Natural killer cell (primary cell): Measurements from ENCODE around the gene TBPL1. TPM values are rescaled to one million over a fixed set of nuclear protein-coding genes. Genes with fewer than 3 reads are reported as not detected.

Source experiments
- ATAC-seq, 3 donors: fragments of 150-1000 bp in 2 of 3; fragments of 200-7000 bp in 1 of 3; cut with Tn5 transposase; 1 replicate in 1 of 3; 2 replicates in 2 of 3; pipeline ENCODE4 v1.10.0; 2021; ENCODE audit warnings: mild to moderate bottlenecking in 2 of 3, moderate library complexity in 2 of 3
- DNase-seq, 2 donors: peaks; one replicate each; pipeline versions ENCODE4 v3.0.0 to v3.0.0-alpha.2; 2013 to 2021; ENCODE audit warnings: mixed read lengths in 1 of 2
- H3K27ac ChIP-seq: one replicate; pipeline ENCODE4 v1.5.1; 2013; ENCODE audit warnings: mild to moderate bottlenecking, low read length
- H3K27me3 ChIP-seq: one replicate; pipeline ENCODE4 v1.6.1; 2013; ENCODE audit warnings: low read length; ENCODE audit not compliant: control insufficient read depth, insufficient read depth
- H3K36me3 ChIP-seq: one replicate; pipeline ENCODE4 v1.6.1; 2013; ENCODE audit warnings: low read length; ENCODE audit not compliant: control insufficient read depth, insufficient read depth
- H3K4me1 ChIP-seq: one replicate; pipeline ENCODE4 v1.6.1; 2013; ENCODE audit warnings: low read length; ENCODE audit not compliant: control insufficient read depth, insufficient read depth
- H3K4me3 ChIP-seq: one replicate; pipeline ENCODE4 v1.5.1; 2013; ENCODE audit warnings: low read length
- H3K9me3 ChIP-seq: one replicate; pipeline ENCODE4 v1.6.1; 2013; ENCODE audit warnings: low read length; ENCODE audit not compliant: control insufficient read depth, insufficient read depth
- H3K27ac Mint-ChIP-seq, 2 donors: one replicate each; pipeline ENCODE4 v1.8.0; 2022; ENCODE audit warnings: mild to moderate bottlenecking in 2 of 2, mixed read lengths in 2 of 2, moderate library complexity in 1 of 2
- H3K27me3 Mint-ChIP-seq, 2 donors: one replicate each; pipeline ENCODE4 v1.8.0; 2022; ENCODE audit warnings: low read depth in 2 of 2, mixed read lengths in 2 of 2
- H3K36me3 Mint-ChIP-seq: one replicate; pipeline ENCODE4 v1.8.0; 2022; ENCODE audit warnings: mixed read lengths
- H3K4me1 Mint-ChIP-seq, 2 donors: one replicate each; pipeline ENCODE4 v1.8.0; 2022; ENCODE audit warnings: mixed read lengths in 2 of 2
- H3K4me3 Mint-ChIP-seq: one replicate; pipeline ENCODE4 v1.8.0; 2022; ENCODE audit warnings: mild to moderate bottlenecking, moderate library complexity, mixed read lengths
- H3K9me3 Mint-ChIP-seq, 2 donors: one replicate each; pipeline ENCODE4 v1.8.0; 2022; ENCODE audit warnings: mixed read lengths in 2 of 2
- WGBS: methylation state at CpG from one replicate; pipeline ENCODE4 v1.1.7; 2013; ENCODE audit warnings: missing lambda C conversion rate; ENCODE audit not compliant: insufficient coverage; 5-methylcytosine and 5-hydroxymethylcytosine counted together
- intact Hi-C: fragments of 100-400 bp; cut with micrococcal nuclease; formaldehyde crosslinking; loops from one replicate; pipeline ENCODE4 v1.14.2; 2022
- total RNA-seq, 4 donors: library from RNA; stranded (reverse); fragments of 120-200 nt in 1 of 4; gene quantifications; one replicate each; pipeline versions ENCODE4 v1.2.3 to v1.2.4, GENCODE V29; 2013 to 2022
- TF ChIP-seq, protein P1 (sequence below): fragments of 200-600 bp; IDR thresholded peaks from one replicate; pipeline ENCODE4 v1.8.0; 2022; ENCODE audit warnings: antibody characterized with exemption

The TBPL1 gene
- total RNA-seq, 3 donors from 2014 or later (not counting 1 experiment from before 2014, with no cell fraction given) = 54.8 to 71.0 (median 59.9) TPM

DNA sequence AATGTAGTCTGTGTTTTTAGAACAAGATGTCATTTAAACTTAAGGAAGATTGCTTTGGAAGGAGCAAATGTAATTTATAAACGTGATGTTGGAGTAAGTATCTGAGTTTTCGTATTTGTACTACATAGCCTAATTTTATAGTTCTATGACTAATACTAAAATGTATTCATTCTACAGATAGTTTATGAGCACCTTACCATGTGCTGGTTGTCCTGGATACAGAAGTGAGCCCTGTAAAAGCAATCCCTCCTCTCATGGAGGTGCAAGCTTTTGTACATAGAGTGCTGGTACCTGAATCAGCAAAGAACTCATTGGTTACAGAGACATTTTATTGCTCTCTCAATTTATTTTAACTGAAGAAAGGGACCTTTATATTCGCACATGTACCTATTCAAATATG is 27.1 kb downstream of the TBPL1 start:
- H3K9me3 Mint-ChIP-seq = no peaks in the 10 kb centered on the region
- Histone ChIP-seq H3K9me3 (no peaks in the 10 kb centered on the region), H3K36me3 (peaks cover 26% of the 10 kb centered on the region), H3K27ac (no peak overlapping the region), H3K27me3 (no peaks in the 10 kb centered on the region), H3K4me1 (peaks cover 12% of the 10 kb centered on the region), H3K4me3 (no peak overlapping the region)
- TF ChIP-seq, protein P1, sequence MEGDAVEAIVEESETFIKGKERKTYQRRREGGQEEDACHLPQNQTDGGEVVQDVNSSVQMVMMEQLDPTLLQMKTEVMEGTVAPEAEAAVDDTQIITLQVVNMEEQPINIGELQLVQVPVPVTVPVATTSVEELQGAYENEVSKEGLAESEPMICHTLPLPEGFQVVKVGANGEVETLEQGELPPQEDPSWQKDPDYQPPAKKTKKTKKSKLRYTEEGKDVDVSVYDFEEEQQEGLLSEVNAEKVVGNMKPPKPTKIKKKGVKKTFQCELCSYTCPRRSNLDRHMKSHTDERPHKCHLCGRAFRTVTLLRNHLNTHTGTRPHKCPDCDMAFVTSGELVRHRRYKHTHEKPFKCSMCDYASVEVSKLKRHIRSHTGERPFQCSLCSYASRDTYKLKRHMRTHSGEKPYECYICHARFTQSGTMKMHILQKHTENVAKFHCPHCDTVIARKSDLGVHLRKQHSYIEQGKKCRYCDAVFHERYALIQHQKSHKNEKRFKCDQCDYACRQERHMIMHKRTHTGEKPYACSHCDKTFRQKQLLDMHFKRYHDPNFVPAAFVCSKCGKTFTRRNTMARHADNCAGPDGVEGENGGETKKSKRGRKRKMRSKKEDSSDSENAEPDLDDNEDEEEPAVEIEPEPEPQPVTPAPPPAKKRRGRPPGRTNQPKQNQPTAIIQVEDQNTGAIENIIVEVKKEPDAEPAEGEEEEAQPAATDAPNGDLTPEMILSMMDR = no peak
- WGBS = no CpG with 5 or more reads among the region's 3 CpGs
- no peak overlapping the region for H3K27ac Mint-ChIP-seq
- H3K4me3 Mint-ChIP-seq = no peak overlapping the region
- peaks cover 46 to 51% of the 10 kb centered on the region in 2 donors for H3K4me1 Mint-ChIP-seq
- H3K27me3 Mint-ChIP-seq = no peaks in the 10 kb centered on the region
- intact Hi-C loops = no loop called here
- ATAC-seq (no peak), DNase-seq (no peak)
- peaks cover 8% of the 10 kb centered on the region for H3K36me3 Mint-ChIP-seq

- TF ChIP-seq, protein P1 = no peak
- intact Hi-C loops = no loop called here
These were observed 30.3 kb downstream of the TBPL1 start for GRCh38 chr6:133983099-133983939.

GRCh38 chr6:133985970-133986369 is 32.9 kb downstream of the TBPL1 start:
- Histone ChIP-seq H3K36me3 (peaks cover 46% of the 10 kb centered on the region), H3K27ac (no peak overlapping the region), H3K4me3 (no peak overlapping the region), H3K9me3 (no peaks in the 10 kb centered on the region), H3K27me3 (no peaks in the 10 kb centered on the region), H3K4me1 (peaks cover 7% of the 10 kb centered on the region)
- Mint-ChIP-seq H3K27ac (peak overlapping the region in 1 of 2 donors; percentile 52), H3K4me1 (peaks cover 32 to 34% of the 10 kb centered on the region in 2 donors), H3K9me3 (no peaks in the 10 kb centered on the region), H3K27me3 (no peaks in the 10 kb centered on the region), H3K36me3 (peaks cover 8% of the 10 kb centered on the region), H3K4me3 (no peak overlapping the region)
- no peak for ATAC-seq
- TF ChIP-seq, protein P1 = no peak
- intact Hi-C loops = no loop called here
- WGBS = 92% methylated on average over 1 of the region's 1 CpG
- DNase-seq = no peak

More at GRCh38 chr6:133983099-133983939, 30.3 kb downstream of the TBPL1 start:
- DNase-seq (peak in 1 of 2 donors; percentile 70), ATAC-seq (peak; percentile 85 to 95 (median 90))
- peaks cover 44 to 46% of the 10 kb centered on the region in 2 donors for H3K4me1 Mint-ChIP-seq
- no peaks in the 10 kb centered on the region for H3K9me3 ChIP-seq
- H3K36me3 Mint-ChIP-seq = peaks cover 8% of the 10 kb centered on the region
- H3K4me1 ChIP-seq = peaks cover 7% of the 10 kb centered on the region
- H3K36me3 ChIP-seq = peaks cover 46% of the 10 kb centered on the region
- 34% methylated on average over 9 of the region's 9 CpGs for WGBS
- peak overlapping the region; percentile 35 for H3K4me3 Mint-ChIP-seq
- no peaks in the 10 kb centered on the region for H3K27me3 Mint-ChIP-seq
- H3K27ac Mint-ChIP-seq = peak overlapping the region; percentile 52 to 61
- no peak overlapping the region for H3K4me3 ChIP-seq
- H3K9me3 Mint-ChIP-seq = no peaks in the 10 kb centered on the region
- no peaks in the 10 kb centered on the region for H3K27me3 ChIP-seq
- H3K27ac ChIP-seq = no peak overlapping the region
